GM19035 (cell line): Measurements from ENCODE around the gene VSTM4.

Experiments
- ATAC-seq: cut with Tn5 transposase; IDR thresholded peaks from one replicate; pipeline ENCODE4 v1.9.1; 2021; ENCODE audit not compliant: unreplicated experiment

VSTM4 gene, protein sequence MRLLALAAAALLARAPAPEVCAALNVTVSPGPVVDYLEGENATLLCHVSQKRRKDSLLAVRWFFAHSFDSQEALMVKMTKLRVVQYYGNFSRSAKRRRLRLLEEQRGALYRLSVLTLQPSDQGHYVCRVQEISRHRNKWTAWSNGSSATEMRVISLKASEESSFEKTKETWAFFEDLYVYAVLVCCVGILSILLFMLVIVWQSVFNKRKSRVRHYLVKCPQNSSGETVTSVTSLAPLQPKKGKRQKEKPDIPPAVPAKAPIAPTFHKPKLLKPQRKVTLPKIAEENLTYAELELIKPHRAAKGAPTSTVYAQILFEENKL

DNA sequence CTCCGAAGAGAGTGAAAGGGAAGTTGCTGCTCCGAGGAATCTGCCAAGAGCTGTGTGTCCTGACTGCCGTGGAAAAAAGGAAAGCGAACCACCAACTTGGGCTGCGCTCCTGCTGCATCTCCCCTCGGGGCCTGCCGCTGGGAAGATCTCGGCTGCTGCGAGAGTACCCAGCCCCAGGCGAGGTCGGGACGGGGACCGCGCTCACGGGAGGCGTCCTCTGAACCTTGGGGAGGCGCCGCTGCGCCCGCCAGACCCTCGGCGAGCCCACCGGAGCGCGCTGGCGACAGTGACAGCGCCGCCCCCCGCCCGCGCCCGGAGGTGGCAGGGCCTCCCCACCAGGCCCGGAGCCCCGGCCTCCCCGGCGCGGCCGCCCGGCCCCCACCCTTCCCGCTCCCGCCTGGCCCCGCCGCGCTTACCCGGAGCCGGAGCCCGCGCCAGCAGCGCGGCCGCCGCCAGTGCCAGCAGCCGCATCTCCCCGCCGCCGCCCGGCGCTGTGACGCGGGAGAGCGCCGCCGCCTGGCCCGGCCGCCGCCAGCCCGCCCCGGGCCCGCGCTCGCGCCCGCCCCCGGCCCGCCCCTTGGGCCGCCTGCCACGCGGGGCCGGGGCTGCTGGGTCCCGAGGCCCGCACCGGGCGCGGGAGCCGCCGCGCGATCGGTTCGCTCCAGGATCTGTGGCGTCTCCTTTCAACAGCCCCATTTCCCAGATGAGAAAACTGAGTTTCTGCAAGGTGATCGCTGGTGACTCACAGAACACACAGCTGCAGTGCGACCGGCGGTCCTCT is at the start of gene VSTM4:
Gene VSTM4, minus strand, starts transcription at position 508 of the 781 bp plus-strand sequence. Its CDS starts 37 bp downstream, at position 471.
- no peak for ATAC-seq

DNA sequence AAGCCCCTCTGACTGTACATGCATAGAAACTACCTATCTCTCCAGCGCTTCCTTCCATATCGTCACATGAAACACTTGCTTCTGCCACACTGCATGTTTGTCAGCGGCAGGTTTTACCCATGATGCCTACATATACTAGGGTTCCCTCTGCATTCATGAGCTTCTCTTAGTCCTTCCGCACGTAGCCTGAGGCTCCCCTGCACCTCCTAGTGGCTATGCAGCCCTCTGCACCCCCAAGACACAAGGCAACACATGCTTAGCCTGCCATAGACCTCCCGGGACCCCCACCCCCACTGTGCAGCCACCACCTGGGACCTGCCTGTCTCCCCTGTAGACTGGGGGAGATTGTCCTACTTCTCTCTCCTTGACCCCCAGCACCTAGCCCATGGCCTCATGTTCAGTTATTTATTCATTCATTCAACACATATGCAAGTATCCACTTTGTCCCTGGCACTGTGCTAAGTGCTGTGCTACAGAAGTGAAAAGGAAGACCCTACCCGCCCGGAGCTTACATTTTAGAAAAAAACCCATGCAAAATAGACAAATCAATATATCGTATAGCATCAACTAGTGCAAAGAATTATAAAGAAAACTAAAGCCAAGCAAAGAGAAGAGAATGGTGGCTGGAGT is 49.4 kb upstream of the VSTM4 start:
- peak; percentile 65 for ATAC-seq

DNA sequence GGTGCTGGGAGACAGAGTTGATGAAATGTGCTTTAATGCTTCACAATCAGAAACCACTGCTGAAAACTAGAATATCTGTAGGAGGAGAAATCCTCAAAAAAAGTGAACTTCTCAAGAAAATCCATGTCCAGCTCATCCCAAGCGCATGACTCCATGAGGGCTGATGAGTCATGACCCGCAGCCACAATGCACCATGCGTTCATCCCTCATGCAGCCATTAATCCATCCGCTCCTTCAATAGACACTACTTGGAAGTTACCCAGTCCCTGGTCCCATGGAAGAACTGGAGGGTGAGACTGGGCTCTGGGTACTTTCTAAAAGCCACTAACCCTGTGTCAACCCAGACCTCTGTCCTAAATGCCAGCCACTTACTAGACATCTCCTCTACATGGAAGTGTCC is 48.4 kb upstream of the VSTM4 start:
- no peak for ATAC-seq

DNA sequence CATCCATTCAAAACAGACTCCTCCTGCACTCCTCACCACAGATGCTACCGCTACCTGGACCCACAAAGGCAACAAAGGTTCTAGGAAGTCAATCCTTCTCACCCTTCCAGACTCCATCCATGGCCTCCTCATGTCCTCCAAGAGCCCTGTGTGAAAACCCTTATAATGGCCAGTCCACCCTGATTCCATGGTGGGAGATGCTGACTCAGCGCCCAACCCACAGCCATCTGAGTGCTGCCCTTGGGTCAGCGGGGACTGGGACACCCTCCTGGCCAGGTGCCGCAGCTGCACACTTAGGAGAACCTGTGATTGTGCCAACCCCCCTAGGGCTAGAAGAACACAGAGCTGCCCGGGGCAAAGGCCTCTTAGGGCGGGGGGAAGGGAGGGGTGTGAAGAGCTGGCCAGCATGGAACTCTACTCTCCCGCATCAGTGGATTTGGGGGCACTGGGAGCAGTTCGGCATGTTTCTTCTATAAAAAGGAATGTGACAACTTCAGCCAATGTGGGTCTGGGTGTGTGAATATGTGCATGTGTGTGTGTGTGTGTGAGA is 47.5 kb upstream of the VSTM4 start:
- no peak for ATAC-seq

DNA sequence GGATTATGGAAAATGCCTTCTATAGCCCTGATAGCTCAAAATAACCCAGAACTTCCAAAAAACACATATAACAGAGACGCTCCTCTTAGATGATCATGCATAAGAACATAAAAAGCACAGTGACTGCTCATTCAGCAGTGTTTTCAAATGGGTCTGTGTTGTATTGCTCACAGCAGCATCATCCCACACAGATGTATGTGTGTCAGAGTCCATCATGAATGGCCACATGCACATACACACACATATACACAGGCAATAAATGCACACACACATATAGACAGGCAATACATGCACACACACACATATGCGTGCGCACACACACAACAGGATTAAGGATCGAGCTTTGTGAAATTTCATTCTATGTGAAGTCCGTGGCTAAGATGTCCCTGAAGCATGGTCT is 46.7 kb upstream of the VSTM4 start:
- no peak for ATAC-seq

GRCh38 chr10:49161411-49161997 is 46.2 kb upstream of the VSTM4 start:
- no peak for ATAC-seq

GRCh38 chr10:49160814-49161213 is 45.5 kb upstream of the VSTM4 start:
- ATAC-seq: no peak

- ATAC-seq: no peak
Observed at GRCh38 chr10:49160110-49160509, 44.8 kb upstream of the VSTM4 start.

DNA sequence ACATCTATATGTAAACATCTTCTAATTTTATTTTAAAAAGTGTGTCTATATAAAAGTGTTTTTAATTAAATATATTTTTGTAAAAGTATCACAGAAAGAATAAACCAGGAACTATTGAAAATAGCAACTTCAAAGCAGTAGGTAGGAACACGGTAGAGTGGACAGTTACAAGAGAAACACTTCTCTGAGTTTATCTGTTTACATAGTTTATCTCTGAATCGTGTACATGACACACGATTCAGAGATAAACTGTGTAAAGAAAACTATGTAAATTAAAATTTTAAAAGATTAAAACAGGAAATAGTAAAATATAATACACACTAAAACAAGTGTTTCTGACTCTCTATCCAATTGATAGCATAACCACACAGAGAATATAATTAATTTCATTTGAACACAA is 43.6 kb upstream of the VSTM4 start:
- no peak for ATAC-seq

DNA sequence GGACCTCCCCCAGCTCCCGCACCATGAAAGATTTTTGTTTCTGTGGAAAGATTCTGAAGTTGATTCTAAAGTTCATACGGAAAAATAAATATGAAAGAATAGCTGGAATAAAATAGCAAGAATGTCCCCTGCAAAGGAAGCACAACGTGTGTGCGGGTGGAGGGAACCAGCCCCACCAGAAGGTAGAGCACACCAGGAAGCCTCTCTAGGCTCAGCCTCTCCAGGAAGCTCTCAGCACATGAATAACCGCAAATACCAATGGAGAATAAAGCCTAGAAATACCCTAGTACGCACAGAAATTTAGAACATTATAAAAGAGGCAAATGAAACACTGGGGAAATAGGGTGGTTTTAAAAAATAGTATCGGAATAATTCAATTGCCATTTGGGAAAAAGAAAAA is 43.1 kb upstream of the VSTM4 start:
- ATAC-seq: no peak

- no peak for ATAC-seq
Observed at GRCh38 chr10:49157229-49157628, 41.9 kb upstream of the VSTM4 start.

GRCh38 chr10:49154641-49155040 is 39.3 kb upstream of the VSTM4 start:
- no peak for ATAC-seq

GRCh38 chr10:49153971-49154370 is 38.6 kb upstream of the VSTM4 start:
- no peak for ATAC-seq

DNA sequence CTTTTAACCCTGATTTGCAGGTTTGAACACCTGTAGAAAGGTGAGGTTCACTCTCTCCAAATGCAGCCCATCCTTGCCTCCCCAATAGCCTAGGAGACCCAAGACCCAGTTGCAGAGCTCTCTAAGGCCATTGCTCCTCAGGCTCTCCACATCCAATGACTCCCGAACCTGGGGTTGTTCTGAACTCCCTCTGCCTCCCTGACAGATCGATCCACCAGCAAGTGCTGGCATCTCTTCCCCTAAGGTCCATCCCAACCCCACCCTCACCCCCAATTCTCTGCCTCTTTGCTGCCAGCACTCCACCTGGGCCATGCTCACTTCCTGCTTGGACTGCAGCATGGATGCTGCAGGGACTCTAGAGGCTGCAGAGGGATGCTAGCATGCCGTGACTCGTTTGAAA is 37.8 kb upstream of the VSTM4 start:
- ATAC-seq: no peak

- ATAC-seq: no peak
Observed at GRCh38 chr10:49152663-49153062, 37.3 kb upstream of the VSTM4 start.

GRCh38 chr10:49152037-49152436 is 36.7 kb upstream of the VSTM4 start:
- no peak for ATAC-seq

DNA sequence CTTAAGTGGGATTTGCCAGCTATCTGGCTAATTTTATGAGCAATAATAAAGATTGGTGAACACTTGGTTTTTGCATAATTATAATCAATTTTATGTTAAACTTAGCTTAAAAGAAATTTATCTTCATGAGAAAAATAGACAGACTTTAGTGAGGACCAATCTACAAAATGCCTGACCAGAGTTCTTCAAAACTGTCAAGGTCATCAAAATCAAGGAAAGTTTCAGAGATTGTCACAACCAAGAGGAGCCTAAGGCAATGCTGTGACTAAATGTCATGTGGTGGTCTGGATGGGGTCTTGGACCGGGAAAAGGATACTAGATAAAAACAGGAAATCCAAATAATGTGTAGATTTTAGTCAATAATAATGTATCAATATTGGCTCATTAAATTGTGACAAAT is 36.2 kb upstream of the VSTM4 start:
- ATAC-seq: no peak

GRCh38 chr10:49151025-49151445 is 35.7 kb upstream of the VSTM4 start:
- ATAC-seq: no peak

GRCh38 chr10:49150426-49150825 is 35.1 kb upstream of the VSTM4 start:
- no peak for ATAC-seq

DNA sequence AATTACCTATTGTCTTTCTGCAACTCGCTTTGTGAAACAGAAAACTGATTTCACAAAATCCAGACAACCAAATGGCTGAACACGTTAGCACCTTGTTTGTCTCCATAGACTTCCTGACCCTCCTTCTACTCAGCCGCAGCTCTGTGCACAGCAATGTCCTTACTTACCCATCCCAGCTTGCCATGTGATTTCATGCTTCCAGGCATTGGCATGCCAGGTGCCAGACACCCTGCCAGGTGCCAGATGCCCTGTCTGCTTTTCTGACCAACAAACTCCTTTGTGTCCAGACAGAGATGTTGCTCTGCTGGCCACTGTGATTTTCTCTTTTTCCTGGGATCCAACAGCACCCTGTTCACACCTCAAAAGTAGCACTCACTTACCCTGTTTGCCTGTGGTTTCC is 34.6 kb upstream of the VSTM4 start:
- ATAC-seq: no peak

DNA sequence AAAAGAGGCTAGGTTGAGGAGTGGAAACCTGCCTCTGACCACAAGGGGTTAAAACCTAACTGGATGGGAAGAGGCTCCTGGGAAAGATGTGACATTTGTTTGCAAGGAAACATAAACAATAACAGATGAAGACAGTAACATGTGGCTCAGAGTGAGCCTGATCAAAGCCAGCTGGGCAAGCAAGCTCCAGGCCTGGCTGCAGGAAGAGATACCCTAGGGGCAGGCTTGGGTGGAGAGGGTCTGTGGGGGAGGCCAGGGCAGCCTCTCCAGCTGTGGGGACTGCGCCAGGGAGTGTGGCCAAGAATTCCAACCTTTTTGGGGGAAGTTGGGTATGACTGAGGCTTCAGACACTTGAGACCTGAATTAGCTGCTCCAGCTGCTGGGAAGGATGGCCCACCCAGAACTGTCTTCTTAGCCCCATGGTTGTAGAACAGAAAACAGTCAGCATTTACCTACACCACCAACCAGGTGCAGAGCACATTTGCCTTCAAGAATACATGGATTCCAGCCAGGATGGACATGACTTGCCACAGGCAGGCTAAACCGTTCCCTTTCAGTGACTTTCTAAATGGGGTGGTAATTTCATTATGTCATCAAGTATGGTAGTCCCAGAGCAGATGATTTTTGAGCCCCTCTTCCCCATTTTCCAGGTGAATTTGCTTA is 28.9 kb upstream of the VSTM4 start:
- ATAC-seq: no peak
